Stimulated activated CD4-positive, alpha-beta T cell treated with anti-CD3 and anti-CD28 coated beads, Interleukin-4, amount 100 ng/mL, for 4 hours (primary cell): ENCODE results near the gene SLC36A3.
"Not testable (repeated sequence)": the region's sequence is repeated elsewhere in the genome, so short reads cannot be mapped to it uniquely, and the experiment has no call there.

Experiments
- DNase-seq, 2 experiments: peaks; one replicate each; pipeline ENCODE4 v3.0.0-alpha.2; 2020

Gene SLC36A3

GRCh38 chr5:151258816-151259215, 44.8 kb downstream of the SLC36A3 start:
- no peak for DNase-seq

DNA sequence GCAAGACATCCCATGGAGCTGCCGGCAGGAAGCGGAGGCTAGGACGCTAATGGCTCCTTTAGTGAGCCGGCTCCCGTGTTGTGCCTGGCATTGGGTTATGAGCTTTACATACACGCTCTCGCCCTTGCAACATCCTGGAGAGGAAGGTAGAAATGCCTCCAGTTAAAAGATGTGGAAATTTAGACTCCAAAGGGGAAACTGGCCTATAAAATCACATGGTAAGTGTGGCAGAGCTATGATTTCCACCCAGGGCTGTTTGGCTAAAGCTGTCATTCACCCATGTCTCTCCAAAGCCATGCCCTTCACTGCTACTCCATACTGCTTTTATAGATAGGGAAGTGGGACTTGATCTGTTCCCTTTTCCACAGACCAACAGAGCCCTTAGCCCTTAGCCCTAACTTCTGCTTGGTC, 45.4 kb downstream of the SLC36A3 start:
- no peak for DNase-seq

DNA sequence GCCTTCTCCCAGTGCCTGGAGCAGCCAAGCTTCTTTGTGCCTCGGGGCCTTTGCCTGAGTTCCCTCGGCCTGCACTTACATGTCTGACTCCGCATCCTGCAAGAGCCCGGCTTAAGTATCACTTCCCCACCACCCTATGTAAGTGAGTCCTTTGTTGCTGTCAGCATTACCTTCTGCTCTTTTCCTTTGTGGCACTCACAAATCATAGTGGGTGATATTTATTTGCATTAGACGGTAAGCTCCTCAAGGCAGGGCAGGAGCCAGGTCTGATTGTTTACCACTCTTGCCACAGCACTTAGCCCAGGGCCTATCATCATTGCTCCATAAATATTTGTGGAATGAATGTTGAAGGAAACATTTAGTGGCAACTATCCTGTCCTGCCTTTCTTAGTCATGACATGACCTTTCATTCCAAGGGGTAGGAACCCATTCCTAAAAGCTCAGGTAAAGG, 45.8 kb downstream of the SLC36A3 start:
- no peak for DNase-seq

DNA sequence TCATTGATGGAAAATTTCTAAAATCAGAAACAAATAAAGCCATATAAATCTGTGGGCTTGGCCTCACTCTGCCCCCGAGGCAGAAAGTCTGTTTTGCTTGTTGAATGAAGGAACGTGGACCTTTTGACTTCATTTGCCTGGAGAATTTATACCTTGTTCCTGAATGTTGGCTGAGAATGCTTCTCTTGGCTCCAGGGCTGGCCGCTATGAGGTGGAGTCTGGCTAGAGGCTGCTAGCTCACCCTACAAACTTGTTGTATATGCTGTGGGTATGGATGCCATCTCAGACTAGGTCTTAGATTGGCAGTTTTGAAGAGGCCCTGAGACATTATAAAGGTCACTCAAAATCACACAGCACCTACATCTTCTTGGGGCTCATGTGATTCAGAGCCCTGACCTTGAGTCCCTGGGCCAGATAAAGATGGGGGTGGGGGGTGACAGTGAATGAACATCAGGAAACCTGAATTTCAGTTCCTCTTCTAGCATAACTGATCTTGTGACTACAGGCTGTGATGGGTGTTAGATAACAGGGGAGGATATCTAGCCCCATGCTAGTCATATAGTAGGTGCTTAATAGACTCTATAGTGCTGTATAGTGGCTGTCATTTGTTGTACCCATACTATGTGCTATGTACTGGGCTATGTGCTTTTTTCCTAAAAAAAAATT, 47.8 kb downstream of the SLC36A3 start:
- no peak for DNase-seq

DNA sequence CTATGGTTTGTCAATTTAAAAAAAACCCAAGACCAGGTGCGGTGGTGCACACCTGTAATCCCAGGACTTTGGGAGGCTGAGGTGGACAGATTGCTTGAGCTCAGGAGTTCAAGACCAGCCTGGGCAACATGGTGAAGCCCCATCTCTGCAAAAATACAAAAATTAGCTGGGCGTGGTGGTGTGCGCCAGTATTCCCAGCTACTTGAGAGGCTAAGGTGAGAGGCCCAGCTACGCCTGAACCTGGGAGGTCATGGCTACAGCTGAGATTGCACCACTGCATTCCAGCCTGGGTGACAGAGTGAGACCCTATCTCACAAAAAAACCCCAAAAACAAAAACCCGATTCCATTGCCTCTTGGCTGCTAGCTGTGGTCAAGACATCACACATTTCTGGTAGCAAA, 48.6 kb downstream of the SLC36A3 start:
- DNase-seq, result not testable (repeated sequence)

DNA sequence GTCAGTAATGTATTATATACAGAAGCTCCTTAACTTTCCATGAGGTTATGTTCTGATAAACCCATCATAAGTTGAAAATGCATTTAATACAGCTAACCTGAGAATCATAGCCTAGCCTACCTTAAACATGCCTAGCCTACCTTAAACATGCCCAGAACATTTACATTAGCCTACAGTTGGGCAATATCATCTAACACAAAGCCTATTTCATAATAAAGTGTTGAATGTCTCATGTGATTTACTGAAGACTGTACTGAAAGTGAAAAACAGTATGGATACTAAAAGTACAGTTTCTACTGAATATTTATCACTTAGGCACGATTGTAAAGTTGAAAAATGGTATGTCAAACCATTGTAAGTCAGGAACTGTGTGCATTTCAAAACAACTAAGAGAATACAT, 49.0 kb downstream of the SLC36A3 start:
- DNase-seq, result no peak

- no peak for DNase-seq
These were observed 50.0 kb downstream of the SLC36A3 start for GRCh38 chr5:151253605-151253950.

DNA sequence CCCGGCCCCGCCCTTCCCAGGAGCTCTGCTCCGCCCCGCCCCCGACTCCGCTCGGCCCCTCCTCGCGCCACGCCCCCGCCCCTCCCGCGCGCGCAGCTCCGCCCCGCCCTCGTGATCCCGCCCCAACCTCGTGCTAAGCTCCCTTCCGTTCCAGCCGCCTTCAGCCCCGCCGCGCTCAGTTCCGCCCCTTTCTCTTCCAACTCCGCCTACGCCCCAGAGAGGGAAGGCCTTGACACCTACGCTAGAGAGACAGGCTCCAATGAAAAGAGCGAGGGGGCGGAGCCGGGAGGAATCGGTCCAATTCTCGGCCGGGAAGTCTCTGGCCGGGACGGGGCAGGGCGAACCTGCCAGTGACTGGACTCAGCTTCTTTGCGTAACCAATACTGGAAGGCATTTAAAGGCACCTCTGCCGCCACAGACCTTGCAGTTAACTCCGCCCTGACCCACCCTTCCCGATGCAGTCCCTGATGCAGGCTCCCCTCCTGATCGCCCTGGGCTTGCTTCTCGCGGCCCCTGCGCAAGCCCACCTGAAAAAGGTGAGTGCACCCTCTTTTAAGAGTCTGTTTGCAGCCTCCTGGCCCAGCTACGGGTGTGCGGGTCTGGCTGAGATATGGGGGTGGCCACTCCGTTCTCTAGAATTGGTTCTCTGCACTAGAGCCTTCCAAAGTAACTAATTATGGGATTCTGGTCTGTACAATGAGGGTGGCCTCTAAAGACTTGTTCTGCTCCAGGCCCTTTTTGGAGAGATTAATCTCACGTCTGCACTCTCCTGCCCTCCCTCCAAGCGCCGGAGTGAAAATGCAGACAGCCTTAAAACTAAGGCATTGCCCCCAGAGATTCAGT, 50.6 kb downstream of the SLC36A3 start, which contains the start of gene GM2A:
Gene GM2A, plus strand, starts transcription at position 424 of the 843 bp plus-strand sequence. Its CDS starts 32 bp downstream, at position 456.
- DNase-seq, result peak; percentile 98 to 99

DNA sequence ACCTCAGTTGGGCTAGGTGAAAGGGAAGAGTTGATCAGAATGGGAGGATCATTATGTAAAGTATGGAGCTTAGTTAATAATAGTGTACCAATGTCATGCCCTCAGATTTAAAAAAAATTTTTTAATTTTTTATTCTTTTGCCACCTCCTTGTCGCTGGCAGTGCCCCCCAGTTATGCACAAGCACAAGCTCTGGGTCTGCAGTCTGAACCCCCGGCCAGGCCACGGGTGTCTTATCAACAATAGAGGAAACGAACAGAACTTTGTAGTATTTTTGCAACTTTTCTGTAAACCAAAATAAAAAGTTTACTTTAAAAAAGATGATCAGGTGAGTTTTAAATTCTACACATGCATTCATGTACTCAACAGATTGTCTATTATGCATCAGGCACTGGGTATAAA, 51.9 kb downstream of the SLC36A3 start:
- no peak for DNase-seq

- DNase-seq, result no peak
These were observed 52.5 kb downstream of the SLC36A3 start for GRCh38 chr5:151251001-151251551.

DNA sequence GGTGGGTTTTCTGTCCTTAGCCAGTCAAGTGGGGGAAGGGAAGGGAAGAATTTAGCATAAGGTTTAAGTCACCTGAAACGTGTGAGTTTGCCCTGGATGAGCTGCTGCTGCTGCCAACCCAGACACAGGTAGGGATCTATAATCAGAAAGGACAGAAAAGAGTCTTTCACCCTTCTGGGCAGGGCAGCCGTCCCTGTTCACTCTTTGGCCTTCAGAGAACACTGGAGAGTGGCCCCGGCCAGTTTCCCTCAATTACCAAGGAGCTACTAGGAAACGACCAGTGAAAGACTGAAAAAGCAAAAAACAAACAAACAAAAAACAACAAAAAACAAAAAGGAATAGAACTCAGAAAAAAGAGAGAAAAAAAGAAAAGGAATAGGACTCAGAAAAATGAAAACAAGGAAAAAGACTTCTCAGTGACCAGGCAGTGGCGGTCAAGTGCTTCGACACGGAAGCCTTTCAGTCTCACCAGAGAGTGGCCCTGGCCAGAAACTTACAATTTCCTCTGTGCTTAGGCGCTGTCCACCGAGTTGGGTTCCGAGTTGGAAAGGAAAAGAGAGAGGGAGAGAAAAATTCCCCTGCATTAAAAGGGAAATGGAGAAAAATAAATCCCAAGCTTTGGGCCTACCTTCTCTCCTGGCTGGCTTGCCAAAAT, 53.1 kb downstream of the SLC36A3 start:
- DNase-seq, result no peak

- no peak for DNase-seq
These were observed 54.3 kb downstream of the SLC36A3 start for GRCh38 chr5:151249281-151249680.

DNA sequence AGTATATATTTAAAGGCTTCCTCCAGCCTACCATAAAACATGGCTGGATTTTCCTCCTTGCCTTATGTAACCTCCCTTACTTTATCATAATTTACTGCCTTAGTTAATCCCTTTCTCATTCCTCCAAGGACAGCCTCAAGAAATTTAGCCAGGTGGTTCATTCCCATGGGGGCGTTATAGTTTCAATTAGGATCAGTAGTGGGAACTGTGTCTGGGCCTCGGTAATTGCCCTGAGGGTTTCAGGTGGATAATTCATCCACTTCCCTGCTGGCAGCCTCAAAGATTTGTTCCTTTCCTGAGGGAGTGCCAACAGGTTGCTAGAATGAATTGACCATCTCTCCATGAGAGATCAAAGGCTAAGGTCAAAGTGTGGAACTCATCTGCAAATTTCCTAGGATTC, 54.9 kb downstream of the SLC36A3 start:
- DNase-seq, result no peak

DNA sequence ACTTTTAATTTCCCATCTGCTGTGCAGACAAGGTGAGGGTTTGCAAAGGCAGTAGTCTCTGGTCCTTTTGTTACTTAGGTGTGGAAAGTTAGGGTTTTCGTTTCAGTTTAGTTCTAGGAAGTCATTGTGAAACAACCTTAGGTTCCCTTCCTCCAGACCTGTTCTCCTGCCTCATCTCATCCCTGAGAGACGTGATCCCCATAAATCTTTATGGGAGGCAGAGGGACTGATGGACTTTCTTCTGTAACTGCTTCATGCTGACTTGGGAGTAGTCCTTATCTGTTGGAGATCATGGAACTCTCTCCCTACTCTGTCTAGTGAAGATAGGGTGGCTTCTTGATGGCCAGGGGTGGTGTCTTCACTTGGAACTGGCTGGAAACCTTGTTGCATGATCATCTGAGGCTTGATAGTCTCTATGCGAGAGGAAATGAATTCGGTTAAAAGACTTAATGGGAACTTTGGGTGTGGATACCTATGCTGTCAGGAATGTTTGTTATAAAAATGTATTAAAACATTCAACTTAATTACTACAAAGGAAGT, 57.8 kb downstream of the SLC36A3 start:
- DNase-seq, result no peak

GRCh38 chr5:151244206-151244605, 59.4 kb downstream of the SLC36A3 start:
- no peak for DNase-seq

DNA sequence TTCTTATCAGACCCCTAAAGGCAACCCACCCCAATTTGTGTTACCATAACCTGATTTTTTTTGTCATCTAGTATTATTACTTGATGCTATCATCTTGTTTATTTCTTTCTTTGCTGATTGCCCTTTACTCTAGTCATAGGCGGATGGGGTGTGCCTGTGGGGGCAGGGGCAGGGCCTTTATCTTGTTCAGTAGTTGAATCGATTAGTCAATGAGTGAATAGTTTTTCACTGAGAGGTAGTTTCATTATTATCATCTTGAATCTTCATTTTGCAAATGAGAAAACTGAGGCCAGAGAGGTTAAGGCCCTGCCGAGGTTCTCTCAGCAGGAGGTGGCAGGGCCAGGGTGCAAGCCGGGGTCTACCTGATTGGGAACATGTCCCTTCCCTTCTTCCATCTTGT, 60.0 kb downstream of the SLC36A3 start:
- DNase-seq, result no peak

DNA sequence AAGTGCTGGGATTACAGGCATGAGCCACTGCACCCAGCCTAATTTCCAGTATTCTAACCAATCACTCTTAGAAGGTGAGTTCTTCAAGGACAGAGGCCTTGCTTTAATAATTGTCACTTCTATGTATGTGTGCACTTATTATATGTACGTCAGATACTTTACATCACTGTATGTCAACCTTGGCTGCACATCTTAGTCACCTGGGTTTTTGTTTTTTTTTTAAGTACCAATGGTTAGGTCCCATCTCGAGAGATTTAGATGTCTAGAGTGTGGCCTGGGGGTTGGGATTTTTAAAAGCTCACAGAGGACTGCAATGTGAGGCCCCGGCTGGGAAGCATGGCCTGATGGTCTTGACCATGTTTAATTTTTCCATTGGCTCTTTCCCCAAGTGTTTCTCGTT, 60.4 kb downstream of the SLC36A3 start:
- no peak for DNase-seq

- no peak for DNase-seq
These were observed 62.5 kb downstream of the SLC36A3 start for GRCh38 chr5:151240924-151241635.

DNA sequence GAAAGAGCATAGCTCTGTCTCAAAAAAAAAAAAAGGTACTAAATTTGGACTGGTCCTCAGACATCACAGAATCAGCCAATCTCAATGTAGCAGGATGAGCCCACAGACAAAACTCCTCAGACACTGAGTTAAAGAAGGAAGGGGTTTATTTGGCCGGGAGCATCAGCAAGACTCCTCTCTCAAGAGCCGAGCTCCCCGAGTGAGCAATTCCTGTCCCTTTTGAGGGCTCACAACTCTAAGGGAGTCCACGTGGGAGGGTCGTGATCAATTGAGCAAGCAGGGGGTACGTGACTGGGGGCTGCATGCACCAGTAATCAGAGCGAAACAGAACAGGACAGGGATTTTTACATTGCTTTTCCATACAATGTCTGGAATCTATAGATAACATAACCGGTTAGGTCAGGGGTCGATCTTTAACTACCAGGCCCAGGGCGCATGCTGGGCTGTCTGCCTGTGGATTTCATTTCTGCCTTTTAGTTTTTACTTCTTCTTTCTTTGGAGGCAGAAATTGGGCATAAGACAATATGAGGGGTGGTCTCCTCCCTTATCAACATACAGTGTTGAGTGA, 63.2 kb downstream of the SLC36A3 start:
- DNase-seq, result not testable (repeated sequence)

DNA sequence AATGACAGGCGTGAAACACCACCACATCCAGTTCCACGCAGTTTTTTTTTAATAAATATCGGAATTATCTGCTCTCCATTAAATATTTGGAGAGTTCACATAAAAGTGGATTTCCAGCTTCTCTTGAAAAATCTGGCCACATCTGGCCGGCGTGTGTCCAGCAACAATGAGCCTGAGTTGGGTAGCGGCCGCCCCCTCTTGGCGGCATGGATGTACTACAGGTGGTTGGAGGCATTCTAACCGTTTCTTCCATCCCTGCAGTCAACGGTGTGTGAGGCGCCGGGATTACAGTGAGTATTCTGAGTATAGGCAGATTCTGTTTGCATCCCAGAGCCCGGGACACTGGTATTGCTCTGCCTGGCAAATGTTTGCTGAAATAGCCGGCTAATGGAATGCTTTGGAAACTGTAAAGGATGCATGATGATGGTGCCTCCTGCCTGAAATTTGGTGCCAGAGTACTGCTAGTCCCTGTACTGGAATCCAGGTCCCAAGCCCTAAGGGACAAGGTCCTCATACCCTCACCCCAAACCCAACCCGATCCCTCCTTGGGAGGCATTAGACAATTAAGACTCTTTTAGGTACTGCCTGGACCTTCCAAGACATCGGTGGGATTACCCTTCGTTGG, 64.2 kb downstream of the SLC36A3 start:
- DNase-seq, result peak; percentile 32 to 57

- no peak for DNase-seq
These were observed 65.2 kb downstream of the SLC36A3 start for GRCh38 chr5:151238303-151238741.

DNA sequence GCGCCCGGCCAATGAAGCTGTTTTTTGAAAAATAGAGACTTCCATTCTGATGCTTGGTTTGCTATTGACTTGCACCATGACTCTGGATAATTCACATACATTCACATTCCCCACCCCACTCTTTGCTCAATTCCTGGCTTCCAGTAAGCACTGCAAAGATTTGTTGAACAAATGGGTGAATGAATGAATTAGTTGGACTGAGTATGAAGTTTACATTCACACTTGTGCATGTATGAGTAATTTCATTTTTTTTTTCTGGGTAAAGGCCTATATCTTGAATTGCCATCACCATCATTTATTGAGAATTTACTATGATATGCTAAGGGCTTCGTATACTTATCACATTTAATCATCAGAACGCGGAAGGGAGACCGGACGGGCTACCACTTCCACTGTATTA, 65.9 kb downstream of the SLC36A3 start:
- DNase-seq, result no peak
